ENCODE measurements around the gene NRARP.
"Not testable (repeated sequence)": the region's sequence is repeated elsewhere in the genome, so short reads cannot be mapped to it uniquely, and the experiment has no call there.

NRARP gene

GRCh38 chr9:137302118-137302448 is at the start of gene NRARP:
Gene NRARP, minus strand, starts transcription at chr9:137302271. Its CDS starts 343 bp downstream, at chr9:137301928.
- DNase-seq (ENCODE audit: low spot score) = no peak

GRCh38 chr9:137350696-137351584 is 48.9 kb upstream of the NRARP start:
- FAIRE-seq (no peak), DNase-seq (ENCODE audit: low spot score) (no peak)

More at GRCh38 chr9:137302118-137302448, at the start of gene NRARP:
- no peak for FAIRE-seq

GRCh38 chr9:137349471-137350033 is 47.5 kb upstream of the NRARP start:
- DNase-seq (ENCODE audit: low spot score) (no peak), FAIRE-seq (no peak)

- DNase-seq (ENCODE audit: low spot score) = no peak
- FAIRE-seq = no peak
Measured at GRCh38 chr9:137348769-137349470, 46.8 kb upstream of the NRARP start.

GRCh38 chr9:137347928-137348327 is 45.9 kb upstream of the NRARP start:
- no peak for DNase-seq (ENCODE audit: low spot score)
- FAIRE-seq = no peak

GRCh38 chr9:137342482-137342881 is 40.4 kb upstream of the NRARP start:
- FAIRE-seq (no peak), DNase-seq (ENCODE audit: low spot score) (no peak)

GRCh38 chr9:137341227-137341626 is 39.2 kb upstream of the NRARP start:
- FAIRE-seq = no peak

GRCh38 chr9:137339908-137340462 is 37.9 kb upstream of the NRARP start:
- not testable (repeated sequence) for DNase-seq (ENCODE audit: low spot score); FAIRE-seq

More at GRCh38 chr9:137341227-137341626, 39.2 kb upstream of the NRARP start:
- DNase-seq (ENCODE audit: low spot score) = no peak

- DNase-seq (ENCODE audit: low spot score) (no peak), FAIRE-seq (no peak)
Measured at GRCh38 chr9:137339045-137339907, 37.2 kb upstream of the NRARP start.

- FAIRE-seq = no peak
- DNase-seq (ENCODE audit: low spot score) = no peak
Measured at GRCh38 chr9:137336735-137337134, 34.7 kb upstream of the NRARP start.

GRCh38 chr9:137333016-137333671 is 31.1 kb upstream of the NRARP start:
- FAIRE-seq (no peak), DNase-seq (ENCODE audit: low spot score) (no peak)

- FAIRE-seq = no peak
- no peak for DNase-seq (ENCODE audit: low spot score)
Measured at GRCh38 chr9:137331929-137332328, 29.9 kb upstream of the NRARP start.

GRCh38 chr9:137330689-137331088 is 28.6 kb upstream of the NRARP start:
- no peak for FAIRE-seq

GRCh38 chr9:137329590-137329989 is 27.5 kb upstream of the NRARP start:
- not testable (repeated sequence) for DNase-seq (ENCODE audit: low spot score); FAIRE-seq

More at GRCh38 chr9:137330689-137331088, 28.6 kb upstream of the NRARP start:
- DNase-seq (ENCODE audit: low spot score) = no peak

GRCh38 chr9:137327641-137328550 is 25.8 kb upstream of the NRARP start:
- FAIRE-seq = peak; percentile 99
- peak; percentile 16 for DNase-seq (ENCODE audit: low spot score)

GRCh38 chr9:137326445-137327065 is 24.5 kb upstream of the NRARP start:
- no peak for DNase-seq (ENCODE audit: low spot score)
- no peak for FAIRE-seq

- no peak for FAIRE-seq
- no peak for DNase-seq (ENCODE audit: low spot score)
Measured at GRCh38 chr9:137325799-137326198, 23.7 kb upstream of the NRARP start.

GRCh38 chr9:137325124-137325523 is 23.1 kb upstream of the NRARP start:
- FAIRE-seq = no peak

More at GRCh38 chr9:137325124-137325523, 23.1 kb upstream of the NRARP start:
- no peak for DNase-seq (ENCODE audit: low spot score)

Measured in RCC 7860 (cell line).